ENCODE data around the gene SRGAP1.

SRGAP1 gene

GRCh38 chr12:63828867-63829266, 15.6 kb upstream of the SRGAP1 start:
- Histone ChIP-seq H4K20me1 (ENCODE audit: insufficient read depth, low read length) (no peaks in the 10 kb centered on the region), H3K4me3 (ENCODE audit: low read depth, low read length, poor library complexity, severe bottlenecking) (no peak overlapping the region), H3F3A (ENCODE audit: insufficient read depth, low read length) (no peaks in the 10 kb centered on the region), H3K36me3 (ENCODE audit: insufficient read depth, low read length) (no peaks in the 10 kb centered on the region), H3K9me2 (ENCODE audit: low read depth, low read length) (no peaks in the 10 kb centered on the region), H2AFZ (ENCODE audit: low read length) (no peak overlapping the region), H3K27ac (ENCODE audit: low read depth, low read length, poor library complexity, severe bottlenecking) (no peak overlapping the region), H3K9me3 (ENCODE audit: low read length) (no peaks in the 10 kb centered on the region; the same call in 1 of the 2 replicates), H3K4me1 (ENCODE audit: insufficient read depth, low read length, severe bottlenecking) (no peaks in the 10 kb centered on the region), H3K4me2 (ENCODE audit: low read length) (no peak overlapping the region), H3K79me2 (ENCODE audit: insufficient read depth, low read length) (no peaks in the 10 kb centered on the region), H3K27me3 (ENCODE audit: insufficient read depth, low read length) (no peaks in the 10 kb centered on the region), H3K9ac (ENCODE audit: low read length) (no peak overlapping the region)
- TF ChIP-seq CTCF (IDR thresholded peaks at IDR 0.05; ENCODE audit: low read length) (no peak), EZH2 (IDR thresholded peaks at IDR 0.05; ENCODE audit: borderline replicate concordance, low read length) (no peak)

- H3F3A ChIP-seq (ENCODE audit: insufficient read depth, low read length) = no peaks in the 10 kb centered on the region
- no peaks in the 10 kb centered on the region for H3K27me3 ChIP-seq (ENCODE audit: insufficient read depth, low read length)
- no peak overlapping the region for H3K4me3 ChIP-seq (ENCODE audit: low read depth, low read length, poor library complexity, severe bottlenecking)
- H3K27ac ChIP-seq (ENCODE audit: low read depth, low read length, poor library complexity, severe bottlenecking) = no peak overlapping the region
- no peak overlapping the region for H3K9ac ChIP-seq (ENCODE audit: low read length)
- H3K36me3 ChIP-seq (ENCODE audit: insufficient read depth, low read length) = no peaks in the 10 kb centered on the region
- H2AFZ ChIP-seq (ENCODE audit: low read length) = no peak overlapping the region
- H3K4me2 ChIP-seq (ENCODE audit: low read length) = no peak overlapping the region
- TF ChIP-seq EZH2 (IDR thresholded peaks at IDR 0.05; ENCODE audit: borderline replicate concordance, low read length) = no peak
- TF ChIP-seq CTCF (IDR thresholded peaks at IDR 0.05; ENCODE audit: low read length) = no peak
- no peaks in the 10 kb centered on the region for H3K4me1 ChIP-seq (ENCODE audit: insufficient read depth, low read length, severe bottlenecking)
- no peaks in the 10 kb centered on the region for H4K20me1 ChIP-seq (ENCODE audit: insufficient read depth, low read length)
- no peaks in the 10 kb centered on the region for H3K9me2 ChIP-seq (ENCODE audit: low read depth, low read length)
- H3K9me3 ChIP-seq (ENCODE audit: low read length) = no peaks in the 10 kb centered on the region
- H3K79me2 ChIP-seq (ENCODE audit: insufficient read depth, low read length) = no peaks in the 10 kb centered on the region
Observed at GRCh38 chr12:63836046-63836445, 8.5 kb upstream of the SRGAP1 start.

DNA sequence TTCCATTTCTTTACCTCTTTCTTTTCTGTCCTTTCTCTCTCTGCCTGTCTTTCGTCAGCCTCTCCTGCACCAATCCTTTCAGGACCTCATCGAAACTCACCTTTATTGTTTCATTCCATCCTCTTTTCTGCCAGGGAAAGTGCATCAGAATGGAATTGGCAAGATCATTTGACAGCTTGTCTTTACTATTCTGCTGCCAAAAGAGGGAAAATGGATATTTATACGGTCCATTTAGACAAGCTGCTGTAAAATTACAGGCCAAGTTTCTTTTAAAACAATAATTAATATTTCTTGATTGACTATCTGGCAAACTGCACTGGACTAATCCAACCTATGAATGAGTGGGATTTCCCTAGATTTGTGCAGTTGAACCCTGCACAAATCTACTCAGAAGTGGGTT, 7.6 kb upstream of the SRGAP1 start:
- no peak overlapping the region for H2AFZ ChIP-seq (ENCODE audit: low read length)
- no peak overlapping the region for H3K4me2 ChIP-seq (ENCODE audit: low read length)
- H3K9me3 ChIP-seq (ENCODE audit: low read length) = no peaks in the 10 kb centered on the region
- no peaks in the 10 kb centered on the region for H3K27me3 ChIP-seq (ENCODE audit: insufficient read depth, low read length)
- H3K27ac ChIP-seq (ENCODE audit: low read depth, low read length, poor library complexity, severe bottlenecking) = no peak overlapping the region
- H3K4me3 ChIP-seq (ENCODE audit: low read depth, low read length, poor library complexity, severe bottlenecking) = no peak overlapping the region
- H3K4me1 ChIP-seq (ENCODE audit: insufficient read depth, low read length, severe bottlenecking) = no peaks in the 10 kb centered on the region
- H3K36me3 ChIP-seq (ENCODE audit: insufficient read depth, low read length) = no peaks in the 10 kb centered on the region
- H4K20me1 ChIP-seq (ENCODE audit: insufficient read depth, low read length) = no peaks in the 10 kb centered on the region
- H3F3A ChIP-seq (ENCODE audit: insufficient read depth, low read length) = no peaks in the 10 kb centered on the region
- TF ChIP-seq EZH2 (IDR thresholded peaks at IDR 0.05; ENCODE audit: borderline replicate concordance, low read length) (no peak), CTCF (IDR thresholded peaks at IDR 0.05; ENCODE audit: low read length) (no peak)
- H3K79me2 ChIP-seq (ENCODE audit: insufficient read depth, low read length) = no peaks in the 10 kb centered on the region
- no peak overlapping the region for H3K9ac ChIP-seq (ENCODE audit: low read length)
- H3K9me2 ChIP-seq (ENCODE audit: low read depth, low read length) = no peaks in the 10 kb centered on the region

Measured in OCI-LY1 (cell line).